NCI-H2107 treated with DMSO at 0.1 percent for 48 hours (cell line): ENCODE results near the gene MLLT11.
A peak's percentile ranks its signal among the peaks of the same experiment; 100 is the strongest.
"Not testable (repeated sequence)": the region's sequence is repeated elsewhere in the genome, so short reads cannot be mapped to it uniquely, and the experiment has no call there.

ENCODE experiments used
- DNase-seq: peaks from one replicate; lab custom pipeline; 2025; ENCODE audit not compliant: unreplicated experiment; lab: John Stamatoyannopoulos, UW

MLLT11 gene

DNA sequence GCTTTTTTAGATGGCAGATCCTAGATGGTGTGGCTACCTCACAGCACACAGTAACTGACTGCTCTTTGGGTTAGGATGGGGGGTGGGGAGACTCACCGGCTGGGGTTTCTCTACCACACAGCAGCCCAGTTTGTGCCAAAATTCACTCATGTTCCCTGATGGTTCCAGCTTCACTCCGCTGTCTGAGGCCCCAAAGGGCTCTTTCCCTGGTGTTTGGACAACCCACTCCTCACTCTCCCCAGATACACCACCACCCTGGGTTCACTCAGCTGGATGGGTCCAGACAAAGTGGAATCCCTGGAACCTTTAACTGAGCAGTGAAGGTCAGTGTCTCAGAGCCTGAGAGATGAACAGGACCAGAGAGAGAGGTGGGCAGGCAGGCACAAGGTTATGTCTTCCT, 4.6 kb upstream of the MLLT11 start:
- no peak for DNase-seq

DNA sequence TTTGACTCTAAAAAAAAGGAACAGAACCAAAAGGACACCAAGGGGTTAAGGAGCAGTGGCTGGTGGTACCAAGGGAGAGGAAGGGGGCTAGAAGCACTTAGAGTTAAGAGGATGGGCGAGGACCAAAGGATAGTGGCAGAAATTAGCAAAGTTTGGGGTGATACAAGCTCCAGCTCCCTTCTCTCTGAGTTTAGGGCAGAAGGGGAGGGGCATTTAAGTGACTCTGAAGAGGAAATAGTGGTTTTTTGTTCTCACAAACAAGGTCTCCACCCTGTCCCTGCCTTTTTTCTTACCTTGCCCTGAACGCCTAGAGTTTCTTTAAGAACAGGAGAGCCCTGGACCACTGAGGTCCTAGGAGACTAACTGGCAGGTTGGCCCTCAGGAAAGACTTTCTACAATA, 4.0 kb upstream of the MLLT11 start:
- no peak for DNase-seq

DNA sequence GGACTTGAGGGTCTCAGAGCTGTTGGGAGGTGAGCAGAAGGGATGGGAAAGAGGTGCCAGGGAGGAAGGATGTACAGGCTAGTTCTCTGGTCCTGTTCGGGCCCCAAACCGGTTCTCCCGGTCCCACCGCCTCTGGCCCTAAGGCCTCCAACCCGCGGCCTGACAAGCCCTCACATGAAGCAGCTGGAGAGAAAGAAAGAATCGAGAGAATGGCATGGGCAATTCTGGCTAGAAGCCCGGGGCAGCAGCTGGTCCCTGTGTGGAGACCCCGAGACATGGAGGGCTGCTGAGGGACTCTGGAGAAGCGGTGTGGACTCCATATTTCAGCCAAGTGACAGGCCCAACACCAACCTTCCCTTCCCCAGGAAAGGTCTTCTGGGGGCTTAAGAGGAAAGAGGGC, 1.5 kb upstream of the MLLT11 start:
- peak; percentile 11 for DNase-seq

DNA sequence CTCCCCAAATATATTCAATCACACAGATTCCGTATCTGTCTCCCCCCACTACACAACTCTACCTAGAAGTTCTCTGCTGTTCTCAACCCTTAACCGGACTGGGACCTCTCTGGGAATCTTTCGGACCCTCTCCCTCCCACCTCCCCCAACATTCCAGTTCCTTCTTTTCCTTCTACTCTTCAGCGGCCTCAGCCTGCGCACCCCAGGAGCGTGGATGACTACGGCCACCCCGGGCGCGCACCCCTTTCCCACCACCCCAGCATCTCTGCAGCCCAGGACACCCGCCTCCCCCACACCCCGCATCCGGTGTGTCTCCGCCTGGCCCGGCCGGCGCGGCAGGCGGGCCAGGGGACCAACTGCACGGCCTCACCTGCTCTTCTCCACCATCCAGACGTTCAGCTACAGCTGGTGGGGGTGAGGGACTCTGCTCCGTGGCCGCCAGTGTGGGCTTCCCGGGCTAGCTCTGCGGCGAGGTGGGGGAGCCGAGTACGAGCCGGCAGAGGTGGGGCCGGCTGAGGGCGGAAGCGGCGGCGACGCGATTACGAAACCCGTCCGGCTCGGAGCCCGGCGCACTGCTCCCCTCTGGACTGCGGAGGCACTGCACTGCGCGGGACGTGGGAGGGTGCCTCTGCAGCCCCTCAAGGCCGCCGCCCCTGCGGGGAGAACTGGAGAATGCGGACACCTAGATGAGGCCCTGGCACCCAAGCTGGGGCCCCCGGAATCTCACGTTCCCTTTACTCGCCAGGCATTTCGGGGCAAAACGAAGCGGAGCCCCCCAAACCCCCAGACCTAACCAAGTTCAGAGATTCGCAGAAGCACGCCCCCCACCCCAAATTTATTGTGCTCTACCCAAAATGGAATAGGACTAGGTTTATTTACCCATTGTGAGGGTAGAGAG, 839 bp upstream of the MLLT11 start, which contains the start of gene CDC42SE1:
TSS of gene CDC42SE1 (minus strand) at position 514 of the 898 bp plus-strand sequence. CDS start 3,892 bp downstream, outside the sequence.
- peak; percentile 60 for DNase-seq

DNA sequence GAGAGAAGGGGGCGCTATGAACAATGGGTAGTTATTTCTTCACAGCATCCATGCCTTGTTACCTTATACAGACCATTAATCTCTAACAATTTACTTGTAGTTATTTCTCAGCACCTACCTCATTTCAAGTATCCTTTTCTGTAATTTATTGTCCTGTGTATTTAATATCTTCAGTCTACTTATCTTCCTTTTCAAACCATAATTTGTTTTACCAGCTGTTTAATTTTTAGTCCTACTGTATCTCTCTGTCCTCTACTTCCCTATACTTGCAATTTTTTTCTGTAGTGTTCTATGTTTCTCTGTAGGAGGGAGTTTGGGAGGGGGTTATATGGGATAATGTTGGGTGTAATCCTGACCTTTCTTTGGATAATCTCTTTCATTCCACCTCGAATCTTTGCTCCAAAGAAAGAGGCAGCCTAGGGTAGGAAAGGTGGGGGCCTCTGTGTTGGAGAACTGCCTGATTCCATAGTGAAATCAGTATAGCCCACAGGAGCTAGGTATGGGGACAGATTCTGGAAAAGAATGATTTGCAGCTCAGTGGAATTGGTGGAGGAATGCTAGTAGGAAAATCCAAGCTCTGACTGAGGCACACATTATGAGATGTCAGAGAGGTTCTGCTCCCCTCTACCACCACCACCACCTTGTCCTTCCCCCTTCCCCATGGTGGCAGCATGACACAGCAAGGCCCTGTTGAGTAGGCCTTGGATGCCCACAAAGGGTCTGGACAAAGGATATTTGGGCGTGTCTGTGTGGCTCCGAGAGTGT, 642 bp downstream of the MLLT11 start:
- DNase-seq, result peak; percentile 62

DNA sequence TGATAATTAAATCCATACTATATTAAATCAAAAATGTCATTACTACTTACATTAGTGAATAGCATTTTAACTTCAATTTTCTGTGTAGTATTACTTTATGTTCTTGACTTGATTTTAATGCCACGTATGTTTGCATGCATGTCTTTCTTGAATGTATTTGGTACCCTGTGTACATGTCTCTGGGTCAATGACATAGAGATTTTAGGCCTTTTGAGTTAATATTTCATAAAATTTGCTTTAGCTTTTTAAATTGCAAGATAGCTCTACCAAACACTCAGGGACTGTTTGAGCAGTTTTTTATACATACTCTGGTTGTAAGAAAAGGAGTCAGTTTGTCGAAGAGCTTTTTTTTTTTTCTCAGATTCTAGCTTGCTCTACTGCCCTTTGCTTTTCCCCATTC, 1.5 kb downstream of the MLLT11 start:
- DNase-seq, result no peak

DNA sequence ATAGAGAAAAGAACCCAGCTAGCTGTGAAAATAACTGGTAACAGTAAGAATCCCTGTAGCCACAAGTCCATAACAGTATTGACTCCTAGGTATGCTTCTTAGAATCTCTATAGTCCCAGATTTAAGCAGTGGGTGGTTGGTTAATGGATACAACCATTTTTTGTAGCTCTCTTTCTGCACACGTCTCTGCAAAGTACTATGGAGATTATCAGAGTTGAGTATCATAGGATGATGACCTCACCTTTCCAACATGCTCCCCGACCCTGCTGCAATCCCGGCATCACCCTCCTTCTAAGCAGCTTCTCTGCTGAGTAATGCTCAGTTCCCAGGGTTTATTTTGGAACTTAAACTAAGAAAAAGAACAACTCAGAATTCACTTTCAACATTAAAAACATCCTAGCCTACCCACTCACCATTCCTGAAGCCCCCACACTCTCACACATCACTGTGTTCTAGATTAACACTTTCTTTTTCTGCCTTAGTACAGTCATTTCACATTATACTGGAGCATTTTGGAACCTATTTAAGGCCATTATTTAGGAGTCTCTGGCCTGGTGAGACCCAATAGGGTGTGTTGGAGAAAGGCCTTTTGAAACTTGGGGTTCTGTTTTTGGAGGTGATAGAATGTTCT, 2.7 kb downstream of the MLLT11 start:
- DNase-seq, result no peak

DNA sequence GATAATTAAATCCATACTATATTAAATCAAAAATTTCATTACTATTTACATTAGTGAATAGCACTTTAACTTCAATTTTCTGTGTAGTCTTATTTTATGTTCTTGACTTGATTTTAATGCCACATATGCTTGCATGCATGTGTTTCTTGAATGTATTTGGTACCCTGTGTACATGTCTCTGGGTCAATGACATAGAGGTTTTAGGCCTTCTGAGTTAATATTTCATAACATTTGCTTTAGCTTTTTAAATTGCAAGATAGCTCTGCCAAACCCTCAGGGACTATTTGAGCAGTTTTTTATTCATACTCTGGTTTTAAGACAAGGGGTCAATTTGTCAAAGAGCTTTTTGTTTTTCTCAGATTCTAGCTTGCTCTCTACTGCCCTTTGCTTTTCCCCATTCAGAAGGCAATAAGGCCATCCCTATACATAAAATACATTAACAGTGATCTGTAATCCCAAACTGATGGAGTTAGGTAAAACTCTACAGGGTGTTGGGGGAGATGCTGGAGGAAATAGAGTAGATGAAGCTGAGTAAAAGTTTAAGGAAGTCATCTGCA, 5.0 kb downstream of the MLLT11 start:
- no peak for DNase-seq

DNA sequence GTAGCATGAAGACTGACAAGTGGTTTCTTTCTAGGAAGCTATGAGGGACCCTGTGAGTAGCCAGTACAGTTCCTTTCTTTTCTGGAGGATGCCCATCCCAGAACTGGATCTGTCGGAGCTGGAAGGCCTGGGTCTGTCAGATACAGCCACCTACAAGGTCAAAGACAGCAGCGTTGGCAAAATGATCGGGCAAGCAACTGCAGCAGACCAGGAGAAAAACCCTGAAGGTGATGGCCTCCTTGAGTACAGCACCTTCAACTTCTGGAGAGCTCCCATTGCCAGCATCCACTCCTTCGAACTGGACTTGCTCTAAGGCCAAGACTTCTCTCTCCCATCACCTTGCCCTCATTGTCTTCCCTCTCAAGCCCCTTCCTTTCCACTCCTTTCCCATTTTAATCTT, 7.0 kb downstream of the MLLT11 start:
- no peak for DNase-seq

DNA sequence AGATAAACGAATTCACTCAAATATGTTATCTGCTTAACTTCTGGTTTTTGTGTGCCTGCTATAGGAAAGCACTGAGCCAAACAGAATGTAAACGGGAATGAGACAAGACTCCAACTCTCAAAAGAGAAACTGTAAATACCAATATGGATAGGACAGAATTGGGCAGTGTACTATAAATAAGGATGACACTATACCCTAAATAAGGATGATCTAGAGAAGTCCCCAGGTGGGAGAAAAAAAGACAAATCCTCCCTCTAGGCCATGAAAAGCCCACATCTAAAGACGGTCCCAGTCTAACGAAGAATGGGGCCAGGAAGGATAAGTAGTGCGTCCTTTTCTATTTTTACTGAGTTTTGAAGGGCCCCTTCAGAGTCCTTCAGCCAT, 8.9 kb downstream of the MLLT11 start:
- peak; percentile 33 for DNase-seq

DNA sequence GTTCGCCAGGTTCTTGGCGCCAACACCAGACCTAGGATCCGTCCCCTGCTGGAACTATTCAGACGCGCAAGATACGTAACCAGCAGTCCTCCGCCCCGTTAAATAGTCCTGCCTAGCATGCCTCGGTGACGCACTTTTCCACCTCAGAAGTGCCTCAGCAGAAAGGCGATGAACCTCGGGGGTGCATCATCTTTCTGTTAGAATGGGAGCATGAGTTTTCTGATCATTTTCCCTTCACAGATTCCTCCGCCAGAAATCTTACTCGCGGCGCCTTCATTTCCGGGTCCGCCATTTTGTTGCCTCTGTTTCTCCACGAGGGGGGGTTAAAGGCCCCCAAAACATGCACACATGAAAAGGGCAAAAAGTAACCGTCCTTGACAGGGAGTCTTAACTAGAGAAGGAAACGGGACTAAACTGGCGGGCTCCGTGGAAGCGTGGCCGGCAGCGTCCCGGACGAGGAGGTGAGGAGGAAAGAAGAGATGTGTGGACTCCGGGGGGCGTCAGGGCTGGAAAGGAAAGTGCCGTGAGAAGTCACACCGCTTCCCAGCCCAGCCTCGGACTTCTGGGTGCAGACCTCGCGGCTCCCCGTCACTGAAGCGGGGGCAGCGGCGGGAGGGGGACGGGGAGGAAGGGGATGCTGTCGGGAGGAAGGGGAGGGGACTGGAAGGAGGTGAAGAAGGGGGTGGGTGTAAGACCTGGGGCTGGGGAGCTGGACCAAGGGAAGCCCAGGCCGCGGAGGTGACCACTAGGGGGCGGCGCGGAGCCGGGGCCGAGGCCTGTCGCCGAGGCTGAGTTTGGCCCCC, 10.5 kb downstream of the MLLT11 start, which contains the start of gene GABPB2:
TSS of gene GABPB2 (plus strand) at position 288 of the 803 bp plus-strand sequence. CDS start 17,429 bp downstream, outside the sequence.
- peak; percentile 93 for DNase-seq

DNA sequence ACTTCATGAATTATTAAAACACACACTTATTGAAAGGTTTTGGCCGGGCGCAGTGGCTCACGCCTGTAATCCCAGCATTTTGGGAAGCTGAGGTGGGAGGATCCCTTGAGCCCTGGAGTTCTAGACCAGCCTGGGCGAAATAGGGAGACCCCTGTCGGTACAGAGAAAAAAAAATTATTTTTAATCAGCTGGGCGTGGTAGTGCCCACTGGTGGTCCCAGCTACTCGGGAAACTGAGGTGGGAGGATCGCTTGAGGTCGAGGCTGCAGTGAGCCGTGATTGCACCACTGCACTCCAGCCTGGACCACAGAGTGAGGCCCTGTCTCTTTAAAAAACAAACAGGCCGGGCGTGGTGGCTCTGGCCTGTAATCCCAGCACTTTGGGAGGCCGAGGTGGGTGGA, 12.0 kb downstream of the MLLT11 start:
- DNase-seq, result no peak

DNA sequence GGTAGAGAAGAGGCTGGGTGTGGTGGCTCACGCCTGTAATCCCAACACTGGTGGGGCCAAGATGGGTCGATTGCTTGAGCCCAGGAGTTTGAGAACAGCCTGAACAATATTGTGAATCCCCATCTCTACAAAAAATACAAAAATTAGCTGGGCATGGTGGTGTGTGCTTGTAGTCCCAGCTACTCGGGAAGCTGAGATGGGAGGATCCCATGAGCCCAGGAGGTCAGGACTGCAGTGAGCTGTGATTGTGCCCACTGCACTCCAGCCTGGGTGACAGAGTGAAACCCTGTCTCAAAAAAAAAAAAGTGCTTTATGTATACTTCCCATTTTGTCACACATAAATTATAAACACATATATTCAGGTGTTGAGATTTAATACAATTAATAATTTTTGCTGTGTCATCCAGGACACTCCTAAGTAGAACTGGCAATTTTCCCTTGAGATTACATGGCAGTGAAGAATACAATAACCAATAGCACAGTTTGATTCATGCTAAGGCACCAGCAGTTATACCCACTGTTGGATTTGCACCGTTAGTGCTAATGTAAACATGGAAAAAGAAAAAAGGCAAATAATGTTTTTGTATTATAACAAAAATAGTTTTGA, 25.9 kb downstream of the MLLT11 start:
- no peak for DNase-seq

DNA sequence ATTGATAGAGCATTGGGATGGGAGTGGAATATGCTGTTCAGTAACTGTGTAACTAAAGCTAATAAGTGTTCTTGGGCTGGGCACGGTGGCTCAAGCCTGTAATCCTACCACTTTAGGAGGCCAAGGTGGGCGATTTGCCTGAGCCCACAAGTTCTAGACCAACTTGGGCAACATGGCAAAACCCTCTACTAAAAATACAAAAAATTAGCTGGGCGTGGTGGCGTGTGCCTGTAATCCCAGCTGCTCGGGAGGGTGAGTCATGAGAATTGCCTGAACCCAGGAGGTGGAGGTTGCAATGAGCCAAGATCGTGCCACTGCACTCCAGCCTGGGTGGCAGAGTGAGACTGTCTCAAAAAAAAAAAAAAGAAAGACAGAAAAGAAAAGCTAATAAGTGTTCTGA, 37.2 kb downstream of the MLLT11 start:
- not testable (repeated sequence) for DNase-seq

DNA sequence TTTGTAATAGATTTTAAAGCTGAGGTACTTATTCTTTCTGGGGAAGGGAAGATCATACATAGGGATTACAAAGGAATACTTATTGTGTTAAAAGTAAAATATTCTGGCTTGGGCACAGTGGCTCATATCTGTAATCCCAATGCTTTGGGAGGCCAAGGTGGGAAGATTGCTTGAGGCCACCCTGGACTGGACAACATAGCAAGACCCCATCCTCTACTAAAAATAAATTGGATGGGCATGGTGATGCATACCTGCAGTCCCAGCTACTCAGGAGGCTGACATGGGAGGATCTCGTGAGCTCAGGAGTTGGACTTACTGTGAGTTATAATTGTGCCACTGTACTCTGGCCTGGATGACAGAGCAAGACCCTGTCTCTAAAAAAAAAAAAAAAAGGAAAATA, 37.9 kb downstream of the MLLT11 start:
- no peak for DNase-seq

DNA sequence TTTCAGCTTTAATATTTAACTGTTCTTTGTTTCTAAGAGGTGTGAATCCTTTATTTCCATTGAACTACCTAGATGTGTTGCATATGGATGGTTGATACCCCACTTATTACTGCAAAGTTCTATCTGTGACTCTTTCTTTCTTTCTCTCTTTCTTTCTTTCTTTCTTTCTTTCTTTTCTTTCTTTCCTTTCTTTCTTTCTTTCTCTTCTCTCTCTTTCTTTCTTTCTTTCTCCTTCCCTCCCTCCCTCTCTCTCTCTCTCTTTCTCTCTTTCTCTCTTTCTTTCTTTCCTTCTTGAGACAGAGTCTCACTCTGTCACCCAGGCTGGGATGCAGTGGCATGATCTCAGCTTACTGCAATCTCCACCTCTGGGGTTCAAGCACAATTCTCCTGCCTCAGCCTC, 44.4 kb downstream of the MLLT11 start:
- no peak for DNase-seq

DNA sequence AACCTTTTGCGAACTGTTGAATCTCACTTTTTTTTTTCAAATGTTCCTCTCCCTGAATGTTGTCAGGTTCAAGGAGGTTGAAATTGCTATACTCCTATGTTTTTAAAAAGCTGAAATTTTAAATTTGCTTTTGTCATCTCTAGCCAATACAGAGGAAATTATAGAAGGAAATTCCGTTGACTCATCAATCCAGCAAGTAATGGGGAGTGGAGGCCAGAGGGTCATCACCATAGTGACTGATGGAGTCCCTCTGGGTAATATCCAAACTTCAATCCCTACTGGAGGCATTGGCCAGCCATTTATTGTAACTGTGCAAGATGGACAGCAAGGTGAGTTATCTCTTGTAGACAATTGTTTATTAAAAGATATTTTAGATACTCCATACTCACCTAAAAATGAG, 46.7 kb downstream of the MLLT11 start:
- no peak for DNase-seq

DNA sequence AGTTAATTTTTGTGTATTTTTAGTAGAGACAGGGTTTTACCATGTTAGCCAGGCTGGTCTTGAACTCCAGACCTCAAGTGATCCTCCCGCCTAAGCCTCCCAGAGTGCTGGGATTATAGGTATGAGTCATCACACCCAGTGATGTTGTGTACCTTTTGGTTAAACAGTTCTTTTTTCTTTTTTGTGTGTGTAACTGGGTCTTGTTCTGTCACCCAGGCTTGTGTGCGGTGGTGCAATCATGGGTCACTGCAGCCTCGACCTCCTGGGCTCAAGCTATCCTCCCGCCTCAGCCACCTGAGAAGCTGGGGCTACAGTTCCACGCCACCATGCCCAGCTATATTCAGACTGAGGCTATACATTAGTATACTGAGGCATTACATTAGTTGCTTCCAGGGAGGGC, 48.1 kb downstream of the MLLT11 start:
- DNase-seq, result no peak

DNA sequence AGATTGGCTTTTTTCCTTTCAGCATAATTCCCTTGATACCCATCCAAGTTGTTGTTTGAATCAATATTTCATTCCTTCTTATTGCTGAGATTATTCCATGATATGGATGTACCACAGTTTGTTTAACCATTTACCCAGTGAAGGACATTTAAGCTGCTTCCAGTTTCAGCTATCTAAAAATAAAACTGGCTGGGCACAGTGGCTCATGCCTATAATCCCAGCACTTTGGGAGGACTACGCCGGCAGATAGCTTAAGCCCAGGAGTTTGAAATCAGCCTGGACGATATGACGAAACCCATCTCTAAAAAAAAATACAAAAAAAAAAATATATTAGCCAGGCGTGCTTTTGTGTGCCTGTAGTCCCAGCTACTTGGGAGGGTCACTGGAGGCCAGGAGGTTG, 53.7 kb downstream of the MLLT11 start:
- DNase-seq, result no peak
